BLaER1 treated with 17β-estradiol and CSF1 and Interleukin-3, amounts not matched to agents 10 nM and 100 nM (cell line): ENCODE measurements around the gene JADE2.
A peak's percentile ranks its signal among the peaks of the same experiment; 100 is the strongest.
"Not testable (repeated sequence)": the region's sequence is repeated elsewhere in the genome, so short reads cannot be mapped to it uniquely, and the experiment has no call there.

ENCODE experiments used
- H3K27ac ChIP-seq, 11 experiments: shearing (Covaris generic); formaldehyde crosslinking; 2 replicates each; pipeline ENCODE4 v1.8.1; 2022
- H3K27me3 ChIP-seq, 11 experiments: shearing (Covaris generic); formaldehyde crosslinking; 2 replicates each; pipeline ENCODE4 v1.8.1; 2022
- H3K36me3 ChIP-seq, 11 experiments: shearing (Covaris generic); formaldehyde crosslinking; 2 replicates each; pipeline ENCODE4 v1.8.1; 2022
- H3K4me1 ChIP-seq, 10 experiments: shearing (Covaris generic); formaldehyde crosslinking; 2 replicates each; pipeline ENCODE4 v1.8.1; 2022
- H3K4me2 ChIP-seq, 11 experiments: shearing (Covaris generic); formaldehyde crosslinking; 2 replicates each; pipeline ENCODE4 v1.8.1; 2022
- H3K4me3 ChIP-seq, 10 experiments: shearing (Covaris generic); formaldehyde crosslinking; 2 replicates each; pipeline ENCODE4 v1.8.1; 2022
- H3K9ac ChIP-seq, 11 experiments: shearing (Covaris generic); formaldehyde crosslinking; 2 replicates each; pipeline ENCODE4 v1.8.1; 2022
- H3K9me3 ChIP-seq, 11 experiments: shearing (Covaris generic); formaldehyde crosslinking; replicated peaks in 1 of 11; 2 replicates each; pipeline ENCODE4 v1.8.1; 2022
- H4K20me1 ChIP-seq, 11 experiments: shearing (Covaris generic); formaldehyde crosslinking; 2 replicates each; pipeline ENCODE4 v1.8.1; 2022
- Cebpa-rat ChIP-seq, 11 experiments: shearing (Covaris generic); IDR thresholded peaks; 2 replicates each; pipeline ENCODE4 v1.8.1; 2022

The JADE2 gene

GRCh38 chr5:134555890-134556311 is 30.4 kb downstream of the JADE2 start:
- Histone ChIP-seq H3K27ac (peak overlapping the region; percentile 75 to 99 (median 84)), H3K4me2 (peak overlapping the region; percentile 72 to 97 (median 89)), H4K20me1 (peaks cover 0 to 47% (median 4%) of the 10 kb centered on the region in 11 experiments; a peak in 5 of 22 replicates), H3K4me1 (peaks cover 66 to 73% (median 71%) of the 10 kb centered on the region in 10 experiments), H3K4me3 (peak overlapping the region in 1 of 10 experiments; percentile 27; a peak in 1 of 20 replicates), H3K27me3 (no peaks in the 10 kb centered on the region), H3K9ac (peak overlapping the region; percentile 46 to 82 (median 73); a peak in 21 of 22 replicates), H3K36me3 (peaks cover 32 to 65% (median 45%) of the 10 kb centered on the region in 11 experiments), H3K9me3 (no peaks in the 10 kb centered on the region; a peak in 1 of 22 replicates)
- TF ChIP-seq Cebpa-rat (IDR thresholded peaks at IDR 0.05): no peak

GRCh38 chr5:134556588-134556987 is 31.1 kb downstream of the JADE2 start:
- not testable (repeated sequence) for H3K27me3 ChIP-seq, H3K9me3 ChIP-seq, H3K4me3 ChIP-seq
- H3K36me3 ChIP-seq: peaks cover 39 to 66% (median 52%) of the 10 kb centered on the region in 11 experiments
- H3K4me2 ChIP-seq: peak overlapping the region; percentile 32 to 97 (median 89); a peak in 21 of 22 replicates
- peak overlapping the region in 8 of 11 experiments; percentile 75 to 99 (median 88); a peak in 12 of 22 replicates for H3K27ac ChIP-seq
- peaks cover 59 to 73% (median 65%) of the 10 kb centered on the region in 10 experiments for H3K4me1 ChIP-seq
- peaks cover 0 to 40% (median 5%) of the 10 kb centered on the region in 11 experiments; a peak in 4 of 22 replicates for H4K20me1 ChIP-seq
- peak overlapping the region in 1 of 11 experiments; percentile 79; a peak in 2 of 22 replicates for H3K9ac ChIP-seq

- peaks cover 0 to 36% (median 5%) of the 10 kb centered on the region in 11 experiments; a peak in 4 of 22 replicates for H4K20me1 ChIP-seq
- H3K36me3 ChIP-seq: peaks cover 39 to 66% (median 53%) of the 10 kb centered on the region in 11 experiments
- H3K27me3 ChIP-seq: no peaks in the 10 kb centered on the region
- no peak overlapping the region for H3K4me3 ChIP-seq
- peaks cover 55 to 73% (median 61%) of the 10 kb centered on the region in 10 experiments for H3K4me1 ChIP-seq
- H3K9ac ChIP-seq: no peak overlapping the region
- H3K4me2 ChIP-seq: peak overlapping the region; percentile 32 to 97 (median 89); a peak in 18 of 22 replicates
- H3K27ac ChIP-seq: peak overlapping the region in 3 of 11 experiments; percentile 93 to 98 (median 94); a peak in 4 of 22 replicates
- no peak for TF ChIP-seq Cebpa-rat (IDR thresholded peaks at IDR 0.05)
- H3K9me3 ChIP-seq: no peaks in the 10 kb centered on the region; a peak in 1 of 22 replicates
Measured at GRCh38 chr5:134556994-134557393, 31.5 kb downstream of the JADE2 start.

GRCh38 chr5:134559672-134560071 is 34.2 kb downstream of the JADE2 start:
- Histone ChIP-seq H3K4me2 (peak overlapping the region in 1 of 11 experiments; percentile 15; a peak in 2 of 22 replicates), H3K4me3 (no peak overlapping the region), H3K27ac (peak overlapping the region in 3 of 11 experiments; percentile 27 to 44 (median 28); a peak in 2 of 22 replicates), H3K36me3 (peaks cover 62 to 69% (median 64%) of the 10 kb centered on the region in 11 experiments), H4K20me1 (peaks cover 0 to 21% (median 5%) of the 10 kb centered on the region in 11 experiments; a peak in 4 of 22 replicates), H3K9me3 (no peaks in the 10 kb centered on the region; a peak in 1 of 22 replicates), H3K9ac (no peak overlapping the region), H3K27me3 (no peaks in the 10 kb centered on the region), H3K4me1 (peaks cover 29 to 49% (median 34%) of the 10 kb centered on the region in 10 experiments)
- TF ChIP-seq Cebpa-rat (IDR thresholded peaks at IDR 0.05): no peak

GRCh38 chr5:134560698-134561097 is 35.2 kb downstream of the JADE2 start:
- Histone ChIP-seq H3K9me3 (no peaks in the 10 kb centered on the region; a peak in 1 of 22 replicates), H3K4me3 (no peak overlapping the region), H3K9ac (0 out of 22 replicates have a peak overlapping the region, but pooled peaks of 2 of the 11 experiments have one; percentile 21 to 59), H3K4me1 (peaks cover 19 to 38% (median 24%) of the 10 kb centered on the region in 10 experiments), H3K27me3 (no peaks in the 10 kb centered on the region), H3K4me2 (no peak overlapping the region), H4K20me1 (peaks cover 0 to 21% (median 5%) of the 10 kb centered on the region in 11 experiments; a peak in 4 of 22 replicates), H3K36me3 (peaks cover 71 to 79% (median 74%) of the 10 kb centered on the region in 11 experiments), H3K27ac (peak overlapping the region in 1 of 11 experiments; percentile 65; a peak in 1 of 22 replicates)
- no peak for TF ChIP-seq Cebpa-rat (IDR thresholded peaks at IDR 0.05)

GRCh38 chr5:134561871-134562296 is 36.4 kb downstream of the JADE2 start:
- peak overlapping the region in 2 of 11 experiments; percentile 21 to 35; a peak in 3 of 22 replicates for H3K4me2 ChIP-seq
- TF ChIP-seq Cebpa-rat (IDR thresholded peaks at IDR 0.05): no peak
- peaks cover 83 to 87% (median 86%) of the 10 kb centered on the region in 11 experiments for H3K36me3 ChIP-seq
- H3K9me3 ChIP-seq: no peaks in the 10 kb centered on the region; a peak in 1 of 22 replicates
- H3K27me3 ChIP-seq: no peaks in the 10 kb centered on the region
- H3K9ac ChIP-seq: peak overlapping the region in 4 of 11 experiments; percentile 18 to 59 (median 25); a peak in 4 of 22 replicates
- H3K27ac ChIP-seq: peak overlapping the region in 5 of 11 experiments; percentile 25 to 65 (median 35); a peak in 7 of 22 replicates
- peaks cover 7 to 34% (median 12%) of the 10 kb centered on the region in 10 experiments for H3K4me1 ChIP-seq
- no peak overlapping the region for H3K4me3 ChIP-seq
- peaks cover 0 to 33% (median 7%) of the 10 kb centered on the region in 11 experiments; a peak in 8 of 22 replicates for H4K20me1 ChIP-seq

- Histone ChIP-seq H3K4me3 (no peak overlapping the region), H3K9ac (no peak overlapping the region), H4K20me1 (peaks cover under 1 to 46% (median 21%) of the 10 kb centered on the region in 11 experiments; a peak in 17 of 22 replicates), H3K27ac (no peak overlapping the region), H3K4me1 (peaks cover 6 to 46% (median 21%) of the 10 kb centered on the region in 10 experiments; a peak in 19 of 20 replicates), H3K27me3 (no peaks in the 10 kb centered on the region), H3K36me3 (peaks cover 92 to 99% (median 97%) of the 10 kb centered on the region in 11 experiments), H3K9me3 (no peaks in the 10 kb centered on the region; a peak in 1 of 22 replicates), H3K4me2 (no peak overlapping the region)
- TF ChIP-seq Cebpa-rat (IDR thresholded peaks at IDR 0.05): no peak
Measured at GRCh38 chr5:134563221-134563620, 37.8 kb downstream of the JADE2 start.

- H3K4me2 ChIP-seq: no peak overlapping the region
- no peaks in the 10 kb centered on the region for H3K27me3 ChIP-seq
- no peak overlapping the region for H3K4me3 ChIP-seq
- H3K4me1 ChIP-seq: peaks cover 5 to 48% (median 24%) of the 10 kb centered on the region in 10 experiments; a peak in 19 of 20 replicates
- H3K9me3 ChIP-seq: no peaks in the 10 kb centered on the region
- H4K20me1 ChIP-seq: peaks cover 7 to 54% (median 28%) of the 10 kb centered on the region in 11 experiments; a peak in 18 of 22 replicates
- TF ChIP-seq Cebpa-rat (IDR thresholded peaks at IDR 0.05): no peak
- H3K27ac ChIP-seq: no peak overlapping the region
- no peak overlapping the region for H3K9ac ChIP-seq
- H3K36me3 ChIP-seq: peaks cover 90 to 100% (median 98%) of the 10 kb centered on the region in 11 experiments
Measured at GRCh38 chr5:134563962-134564361, 38.5 kb downstream of the JADE2 start.

GRCh38 chr5:134564396-134564795 is 38.9 kb downstream of the JADE2 start:
- peaks cover 90 to 100% (median 98%) of the 10 kb centered on the region in 11 experiments for H3K36me3 ChIP-seq
- no peak for TF ChIP-seq Cebpa-rat (IDR thresholded peaks at IDR 0.05)

More at GRCh38 chr5:134564396-134564795, 38.9 kb downstream of the JADE2 start:
- Histone ChIP-seq H3K27me3 (no peaks in the 10 kb centered on the region), H4K20me1 (peaks cover 7 to 58% (median 29%) of the 10 kb centered on the region in 11 experiments; a peak in 18 of 22 replicates), H3K9ac (no peak overlapping the region), H3K4me2 (no peak overlapping the region), H3K4me3 (no peak overlapping the region), H3K27ac (no peak overlapping the region), H3K9me3 (no peaks in the 10 kb centered on the region), H3K4me1 (peaks cover under 1 to 49% (median 21%) of the 10 kb centered on the region in 10 experiments; a peak in 19 of 20 replicates)
